Amniotic epithelial cell (primary cell): Measurements from ENCODE around the gene MCM7.

ENCODE experiments used
- DNase-seq: peaks from one replicate; pipeline ENCODE4 v3.0.0-alpha.2; 2010; ENCODE audit warnings: low read depth

The MCM7 gene

DNA sequence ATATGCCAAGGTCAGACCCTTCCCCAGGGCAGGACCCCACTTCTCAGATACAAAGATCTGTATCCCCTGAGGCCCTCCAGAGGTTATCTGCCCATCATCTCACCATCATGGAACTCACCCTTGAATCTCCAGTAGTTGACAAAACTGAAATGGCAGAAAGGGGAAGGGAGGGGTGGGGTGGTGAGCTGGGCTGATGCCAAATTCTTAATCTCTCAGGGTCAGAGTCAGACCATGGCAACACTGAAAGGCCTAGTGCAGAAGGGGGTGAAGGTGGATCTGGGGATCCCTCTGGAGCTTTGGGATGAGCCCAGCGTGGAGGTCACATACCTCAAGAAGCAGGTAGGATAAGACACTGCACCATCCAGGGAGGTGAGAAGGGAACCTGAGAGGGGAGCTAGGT, 21.4 kb upstream of the MCM7 start:
- DNase-seq = no peak

DNA sequence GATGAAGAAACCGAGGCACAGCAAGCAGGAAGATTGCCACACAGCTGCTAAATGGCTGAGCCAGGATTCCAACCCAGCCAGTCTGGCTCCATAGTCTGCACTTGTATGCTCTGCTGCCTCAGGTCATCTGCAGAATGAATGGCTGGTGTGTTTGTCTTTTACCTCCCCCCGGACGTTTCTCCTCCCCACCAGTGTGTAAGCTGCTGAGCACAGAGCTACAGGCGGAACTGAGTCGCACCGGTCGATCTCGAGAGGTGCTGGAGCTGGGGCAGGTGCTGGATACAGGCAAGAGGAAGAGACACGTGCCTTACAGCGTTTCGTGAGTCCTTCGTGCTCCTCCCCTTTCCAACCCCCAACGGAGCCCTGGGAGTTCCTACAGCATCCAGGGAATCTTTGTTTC, 20.9 kb upstream of the MCM7 start:
- DNase-seq = no peak

DNA sequence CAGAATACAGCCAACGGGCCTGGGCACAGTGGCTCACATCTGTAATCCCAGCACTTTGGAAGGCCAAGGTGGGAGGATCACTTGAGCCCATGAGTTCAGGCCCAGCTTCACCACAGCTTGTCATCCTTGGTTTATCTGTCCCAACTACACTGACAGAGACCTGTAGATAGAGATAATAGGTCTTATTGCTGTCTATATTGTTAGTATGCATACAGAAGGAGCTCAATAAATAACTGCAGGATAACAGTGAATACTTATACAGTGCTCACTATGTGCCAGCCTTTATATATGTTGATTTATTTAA, 19.5 kb upstream of the MCM7 start:
- DNase-seq = no peak

DNA sequence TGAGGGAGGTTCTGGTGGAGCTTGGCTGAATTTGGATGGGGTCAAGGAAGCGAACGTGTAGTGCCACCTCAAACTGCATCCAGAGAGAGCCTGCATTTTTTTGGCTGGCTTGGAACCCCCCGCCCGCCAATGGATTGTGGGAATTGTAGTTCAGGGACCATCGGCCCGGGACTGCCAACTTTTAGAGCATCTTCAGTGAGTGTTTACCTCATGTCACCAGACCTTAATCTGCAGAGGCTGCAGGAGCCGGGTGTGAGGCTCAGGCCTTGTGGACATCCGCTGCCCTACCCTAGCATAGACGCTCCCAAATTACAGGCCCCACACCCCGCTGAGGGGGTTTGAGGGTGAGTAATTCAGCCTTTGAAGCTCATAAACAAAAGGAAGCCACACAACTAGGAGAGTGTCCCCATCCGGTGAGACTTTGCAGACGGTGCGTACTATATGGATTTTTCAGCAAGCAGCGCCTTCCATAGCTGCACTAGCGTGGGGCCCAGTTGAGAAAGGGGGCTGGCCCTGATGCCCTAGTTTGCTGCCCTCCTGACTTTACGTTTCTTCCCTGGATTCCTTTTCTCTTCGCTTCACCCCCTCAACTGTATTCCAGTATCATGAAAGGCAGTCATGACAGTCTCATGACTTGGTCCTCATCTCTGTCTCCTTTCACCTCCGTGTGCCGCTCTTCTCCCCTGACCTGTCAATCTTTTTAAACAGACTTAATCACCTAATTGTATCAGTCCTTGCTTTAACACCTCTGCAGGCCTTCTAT, 19.0 kb upstream of the MCM7 start:
- peak; percentile 29 for DNase-seq

DNA sequence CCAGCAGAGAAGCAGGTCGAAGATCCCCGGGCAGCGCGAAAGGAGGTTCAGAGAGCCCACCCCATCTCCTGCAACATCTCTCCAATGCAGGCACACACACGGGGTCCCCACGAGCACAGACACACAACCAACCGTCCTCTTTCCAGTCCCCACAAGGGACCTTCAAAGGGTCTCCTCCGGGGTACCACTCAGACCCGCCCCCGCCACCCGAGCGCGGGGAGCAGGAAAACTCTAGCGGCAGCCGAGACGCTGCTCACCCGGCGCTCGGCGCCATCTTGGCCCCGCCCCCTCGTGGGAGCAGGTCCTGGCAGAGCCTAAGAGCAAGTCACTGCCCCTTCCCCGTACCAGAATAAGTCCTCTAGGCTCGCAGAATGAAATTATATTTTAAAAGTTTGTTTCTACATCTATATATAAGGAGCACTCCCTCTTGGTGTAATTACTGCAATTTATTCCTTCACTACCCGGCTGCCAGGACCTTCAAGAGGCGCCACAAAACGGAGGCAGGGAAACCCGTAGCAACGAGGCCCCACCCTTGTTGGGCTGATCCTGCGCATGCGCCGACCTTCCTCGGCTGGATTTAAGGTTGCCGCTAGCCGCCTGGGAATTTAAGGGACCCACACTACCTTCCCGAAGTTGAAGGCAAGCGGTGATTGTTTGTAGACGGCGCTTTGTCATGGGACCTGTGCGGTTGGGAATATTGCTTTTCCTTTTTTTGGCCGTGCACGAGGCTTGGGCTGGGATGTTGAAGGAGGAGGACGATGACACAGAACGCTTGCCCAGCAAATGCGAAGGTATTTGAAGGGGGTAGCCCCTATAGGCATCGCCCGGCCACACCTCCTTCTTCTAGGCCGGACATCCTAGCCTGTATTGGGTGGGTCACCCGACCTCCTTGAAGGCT, 18.1 kb upstream of the MCM7 start, which contains the start of the genes CNPY4 and TAF6:
Gene CNPY4, plus strand, starts transcription at position 563 of the 898 bp plus-strand sequence. Its CDS starts 111 bp downstream, at position 674.
Gene TAF6, minus strand, starts transcription at position 287 of the 898 bp plus-strand sequence. CDS start 5,149 bp downstream, outside the sequence.
- peak; percentile 92 for DNase-seq

DNA sequence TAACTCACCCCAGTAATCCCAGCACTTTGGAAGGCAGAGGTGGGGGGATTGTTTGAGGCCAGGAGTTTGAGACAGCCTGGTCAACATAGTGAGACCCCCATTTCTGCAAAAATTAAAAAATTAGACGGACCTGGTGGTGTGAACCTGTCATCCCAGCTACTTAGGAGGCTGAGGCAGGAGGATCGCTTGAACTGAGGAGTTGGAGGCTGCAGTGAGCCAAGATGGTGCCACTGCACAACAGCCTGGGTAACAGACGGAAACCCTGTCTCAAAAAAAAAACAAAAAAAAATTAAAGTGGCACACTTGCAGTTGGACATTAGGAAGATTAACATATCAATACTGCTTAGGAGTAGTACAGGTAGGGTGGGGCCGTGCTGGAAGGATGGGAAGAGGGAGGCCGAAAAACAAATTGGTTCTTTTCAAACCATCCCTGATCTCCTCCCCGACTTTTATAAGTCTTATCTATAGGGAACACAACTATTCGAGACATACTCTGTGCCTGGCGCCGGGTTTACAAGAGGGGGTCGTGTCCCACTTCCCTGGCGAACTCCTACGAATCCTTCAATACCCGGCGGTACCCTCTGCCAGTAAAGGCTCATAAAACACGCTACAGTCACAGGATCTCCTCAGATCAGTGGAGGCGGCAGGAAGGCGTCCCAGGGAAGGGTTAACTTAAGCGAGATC, 17.3 kb upstream of the MCM7 start:
- DNase-seq = peak; percentile 35

DNA sequence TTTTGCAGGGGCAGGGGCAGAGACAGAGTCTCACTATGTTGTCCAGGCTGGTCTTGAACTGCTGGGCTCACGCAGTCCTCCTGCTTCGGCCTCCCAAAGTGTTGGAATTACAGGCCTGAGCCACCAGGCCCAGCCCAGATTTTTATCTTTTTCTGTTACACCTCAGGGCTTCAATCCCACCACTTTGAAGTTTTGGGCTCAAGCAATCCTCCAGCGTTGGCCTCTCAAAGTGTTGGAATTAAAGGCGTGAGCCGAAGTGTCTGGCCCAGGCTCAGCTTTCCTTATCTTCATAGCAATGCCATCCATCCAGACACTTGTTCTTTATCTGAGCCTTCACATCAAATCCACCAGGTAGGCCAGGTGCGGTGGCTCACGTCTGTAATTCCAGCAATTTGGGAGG, 13.8 kb upstream of the MCM7 start:
- DNase-seq = no peak

DNA sequence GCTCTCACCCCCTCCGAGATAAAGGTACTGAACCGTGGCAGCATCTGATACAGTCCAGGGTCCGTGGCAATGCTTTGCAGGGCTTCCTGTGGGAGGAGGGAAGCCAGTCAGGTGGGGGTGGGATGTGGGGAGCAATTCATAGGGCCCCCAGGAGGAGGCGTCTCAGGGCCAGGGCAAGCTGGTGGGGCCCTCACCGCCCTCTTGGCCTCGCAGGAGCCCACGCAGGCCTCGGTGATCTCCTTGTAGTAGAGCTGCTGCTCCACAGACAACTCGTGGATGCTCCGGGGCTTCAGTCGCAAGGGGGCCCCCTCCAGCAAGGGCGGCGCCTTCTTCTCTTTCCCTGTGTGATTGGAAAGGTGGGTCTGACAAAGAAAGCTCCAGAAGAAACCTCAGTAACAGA, 10.7 kb upstream of the MCM7 start:
- DNase-seq = no peak

DNA sequence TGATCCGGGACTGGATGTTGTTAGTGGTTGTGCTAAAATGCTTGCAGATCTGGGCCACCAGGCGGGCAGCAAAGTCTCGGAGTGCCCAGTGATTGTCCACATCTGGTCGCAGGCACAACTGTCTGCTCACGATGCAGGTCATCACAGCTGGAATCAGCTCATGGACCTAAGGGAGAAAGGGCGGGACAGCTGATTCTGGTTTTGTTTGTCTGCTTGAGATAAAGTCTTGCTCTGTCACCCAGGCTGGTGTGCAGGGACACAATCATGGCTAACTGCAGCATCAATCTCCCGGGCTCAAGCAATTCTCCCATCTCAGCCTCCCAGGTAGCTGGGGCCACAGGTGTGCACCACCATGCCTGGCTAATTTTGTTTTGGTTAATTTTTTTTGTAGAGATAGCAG, 10.0 kb upstream of the MCM7 start:
- DNase-seq = no peak

DNA sequence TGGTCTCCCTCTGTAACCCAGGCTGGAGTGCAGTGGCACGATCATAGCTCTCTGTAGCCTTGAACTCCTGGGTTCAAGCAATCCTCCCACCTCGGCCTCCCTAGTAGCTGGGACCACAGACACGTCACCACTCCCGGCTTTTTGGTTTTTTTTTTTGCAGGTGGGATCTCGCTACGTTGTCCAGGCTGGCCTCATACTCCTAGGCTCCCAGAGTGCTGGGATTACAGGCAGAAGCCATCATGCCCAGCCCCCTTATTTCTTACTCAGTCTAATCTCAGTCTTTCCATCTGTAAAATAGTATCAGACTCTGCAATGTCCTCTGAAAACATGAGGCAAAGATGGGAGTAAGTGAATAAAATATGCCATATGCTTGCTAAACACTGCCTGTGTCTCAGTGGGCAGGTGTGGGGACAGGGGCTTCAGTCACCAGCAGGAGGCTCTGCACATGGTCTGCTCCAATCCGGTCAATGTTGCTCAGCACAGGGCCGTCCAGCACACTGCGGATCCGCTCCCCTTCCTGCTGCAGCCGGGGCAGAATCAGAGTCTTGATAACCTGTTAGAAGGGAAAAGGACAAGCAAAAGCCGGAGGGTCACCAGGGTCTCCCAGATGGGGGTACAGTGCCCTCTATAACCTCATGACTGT, 8.4 kb upstream of the MCM7 start:
- DNase-seq = no peak

DNA sequence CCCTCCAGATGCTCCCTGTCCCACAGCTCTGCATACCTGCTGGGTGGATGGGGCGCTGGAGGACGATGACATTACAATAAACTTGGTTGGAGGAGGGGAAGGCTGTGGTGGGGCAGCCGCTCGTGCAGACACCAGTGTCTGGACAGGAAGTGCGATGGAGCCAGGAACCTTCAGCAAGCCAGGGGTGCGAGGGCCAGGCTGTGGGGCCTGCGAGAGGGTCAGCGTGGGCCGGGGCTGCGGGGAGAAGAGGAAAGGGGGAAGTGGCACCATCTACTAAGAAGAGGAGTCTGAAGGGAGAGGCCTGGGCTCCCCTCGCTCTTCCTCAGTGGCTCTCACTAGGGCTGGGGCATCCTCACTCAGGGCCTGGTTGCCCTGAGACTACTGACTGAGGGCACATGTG, 6.7 kb upstream of the MCM7 start:
- DNase-seq = no peak

DNA sequence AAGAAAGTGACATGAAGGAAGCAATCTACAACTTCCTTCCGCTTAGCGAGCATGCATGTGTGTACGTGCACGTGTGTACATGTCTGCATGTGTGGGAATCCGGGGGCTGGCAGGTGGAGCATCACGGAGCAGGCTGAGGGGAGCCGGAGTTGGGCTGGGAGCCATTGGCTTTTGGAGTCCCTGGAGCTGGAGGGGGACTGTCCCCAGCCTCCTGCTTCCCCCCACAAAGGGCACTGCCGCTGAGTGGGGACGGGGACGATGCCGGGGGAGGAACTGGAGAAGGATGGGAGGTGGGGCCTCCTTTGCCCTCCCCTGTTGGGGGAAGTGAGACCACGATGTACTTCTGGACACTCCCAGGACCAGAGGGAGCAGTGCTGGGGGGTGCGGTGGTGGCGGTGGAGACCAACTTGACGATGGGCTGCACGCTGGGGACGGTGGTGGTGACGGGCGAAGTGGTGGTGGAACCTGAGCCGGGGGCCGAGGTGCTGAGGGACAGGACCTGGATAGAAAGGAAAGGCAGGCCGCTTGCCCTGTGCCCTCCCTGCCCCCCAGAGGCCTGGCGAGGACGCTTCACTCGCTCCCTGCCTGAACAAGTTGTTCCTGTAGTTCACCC, 6.0 kb upstream of the MCM7 start:
- DNase-seq = no peak

DNA sequence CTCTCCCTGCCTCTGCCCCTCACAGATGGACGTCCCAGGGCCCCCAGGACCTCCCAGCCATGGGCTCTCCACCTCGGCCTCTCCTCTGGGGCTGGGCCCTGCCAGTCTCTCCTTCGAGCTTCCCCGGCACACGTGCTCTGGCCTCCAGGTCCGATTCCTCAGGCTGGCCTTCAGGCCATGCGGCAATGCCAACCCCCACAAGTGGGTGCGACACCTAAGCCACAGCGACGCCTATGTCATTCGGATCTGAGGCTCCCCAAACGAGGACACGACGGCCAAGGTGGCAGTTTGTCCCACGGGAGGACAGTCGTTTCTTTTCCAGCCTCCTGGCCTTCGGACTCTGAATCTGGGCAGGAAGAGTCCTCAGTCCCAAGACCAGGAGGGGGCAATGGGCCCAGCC, 5.4 kb upstream of the MCM7 start:
- DNase-seq = no peak

DNA sequence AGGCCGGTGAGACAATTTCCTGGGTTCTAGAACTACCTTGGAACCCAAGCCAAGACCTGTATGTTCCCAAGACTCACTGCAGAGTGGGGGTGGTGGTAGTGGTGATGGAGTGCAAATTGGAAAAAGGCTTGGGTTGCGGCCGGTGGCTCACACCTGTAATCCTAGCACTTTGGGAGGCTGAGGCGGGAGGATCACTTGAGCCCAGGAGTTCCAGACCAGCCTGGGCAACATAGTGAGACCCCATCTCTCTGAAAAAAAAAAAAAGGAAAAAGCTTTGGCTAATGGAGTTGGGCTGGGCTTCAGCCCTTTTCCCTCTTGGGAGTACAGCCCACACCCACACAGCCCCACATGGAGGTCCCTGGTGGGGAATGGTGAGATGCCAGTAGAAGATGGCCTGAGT, 4.3 kb upstream of the MCM7 start:
- no peak for DNase-seq

DNA sequence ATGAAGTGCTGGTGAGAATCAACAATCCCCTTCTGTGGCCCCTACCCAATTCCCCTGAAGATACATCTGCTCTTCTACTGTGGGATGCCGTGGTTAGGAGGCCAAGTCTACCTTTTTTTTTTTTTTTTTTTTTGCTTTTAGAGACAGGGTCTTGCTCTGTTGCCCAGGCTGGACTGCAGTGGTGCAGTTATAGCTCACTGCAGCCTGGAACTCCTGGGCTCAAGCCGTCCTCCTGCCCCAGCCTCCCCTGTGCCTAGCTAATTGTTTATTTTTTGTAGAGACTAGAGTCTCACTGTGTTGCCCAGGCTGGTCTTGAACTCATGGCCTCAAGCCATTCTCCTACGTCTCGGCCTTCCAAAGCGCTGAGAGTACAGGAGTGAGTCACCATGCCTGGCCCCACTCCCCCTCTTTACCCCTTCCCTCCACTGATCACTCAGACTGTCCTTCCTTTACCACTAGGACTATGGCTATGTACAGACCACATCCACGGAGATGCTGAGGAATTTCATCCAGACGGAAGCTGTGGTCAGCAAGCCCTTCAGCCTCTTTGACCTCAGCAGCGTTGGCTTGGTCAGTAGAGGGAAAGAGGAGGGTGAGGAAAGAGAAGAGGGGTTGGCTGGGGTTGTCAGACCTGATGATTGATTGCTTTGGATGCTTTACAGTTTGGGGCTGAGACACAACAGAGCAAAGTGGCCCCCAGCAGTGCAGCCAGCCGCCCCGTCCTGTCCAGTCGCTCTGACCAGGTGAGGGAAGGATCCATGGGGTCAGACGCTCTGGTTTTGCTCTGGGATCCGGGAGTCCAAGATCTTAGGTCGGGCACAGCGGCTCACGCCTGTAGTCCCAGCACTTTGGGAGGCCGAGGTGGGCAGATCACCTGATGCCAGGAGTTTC, 2.0 kb upstream of the MCM7 start:
- DNase-seq = peak; percentile 100

DNA sequence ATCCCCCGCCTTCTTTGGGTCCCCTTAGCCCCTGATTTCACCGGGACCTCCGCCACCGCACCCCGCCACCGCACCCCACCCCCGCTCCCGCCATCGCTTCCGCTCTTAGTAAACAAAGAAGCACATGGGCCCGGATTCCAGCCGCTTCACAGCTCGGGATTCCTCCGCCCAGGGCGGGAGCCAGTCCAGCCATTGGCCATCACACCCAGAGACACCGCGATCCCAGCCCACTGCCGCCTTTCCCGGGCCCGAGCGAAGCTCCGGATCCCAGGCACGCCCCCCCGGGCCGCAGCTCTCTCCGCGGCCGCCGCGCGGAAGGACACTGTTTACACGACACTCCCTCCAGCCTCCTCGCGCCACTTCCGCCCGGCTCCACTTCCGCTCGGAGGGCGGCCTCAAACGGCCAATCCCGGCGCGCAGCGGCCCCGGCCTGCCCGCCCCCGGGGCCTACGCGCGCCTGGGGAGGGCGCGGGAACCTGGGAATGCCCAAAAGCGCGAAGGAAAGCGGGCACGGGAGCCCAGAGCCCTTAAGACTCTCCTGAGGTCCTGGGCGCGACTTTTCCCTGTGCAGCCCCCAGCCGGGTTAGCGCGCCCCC, 679 bp downstream of the MCM7 start:
- peak; percentile 98 for DNase-seq

DNA sequence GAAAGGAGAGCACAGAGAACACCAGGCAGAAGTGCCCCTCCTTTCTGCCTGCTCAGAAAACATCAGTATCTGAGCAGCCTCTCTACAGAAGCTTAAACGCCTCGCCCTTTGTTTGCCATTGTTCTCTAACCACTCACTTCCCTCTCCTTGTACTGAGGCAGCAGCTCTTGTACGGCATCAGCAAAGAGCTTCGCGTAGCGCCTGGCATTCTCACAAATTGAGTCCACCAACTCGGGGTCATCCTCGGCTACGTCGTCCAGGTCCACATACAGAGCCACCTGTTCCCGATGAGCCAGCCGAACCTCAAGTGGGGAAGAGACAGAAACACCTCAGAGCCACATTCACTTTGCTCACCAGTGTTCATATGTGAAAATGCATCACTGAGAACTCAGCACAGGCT, 1.7 kb downstream of the MCM7 start:
- DNase-seq = no peak

DNA sequence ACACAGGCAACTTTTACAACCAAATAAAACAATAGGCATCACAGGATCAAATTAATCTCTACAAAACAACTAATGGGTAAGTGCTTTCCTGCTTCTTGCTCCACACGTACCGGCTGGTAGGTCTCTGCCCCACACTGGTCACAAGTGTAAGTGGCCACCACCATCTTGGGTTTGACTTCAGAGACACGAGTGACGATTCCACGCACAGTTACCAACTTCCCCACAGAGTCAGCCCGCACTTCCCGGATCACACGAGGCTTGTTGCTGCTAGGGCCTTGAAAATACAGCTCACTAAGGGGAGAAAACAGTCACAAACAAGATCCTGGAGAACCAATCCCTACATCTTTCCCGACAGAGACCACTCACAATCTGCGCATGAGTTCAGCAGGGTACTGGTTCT, 2.3 kb downstream of the MCM7 start:
- no peak for DNase-seq

DNA sequence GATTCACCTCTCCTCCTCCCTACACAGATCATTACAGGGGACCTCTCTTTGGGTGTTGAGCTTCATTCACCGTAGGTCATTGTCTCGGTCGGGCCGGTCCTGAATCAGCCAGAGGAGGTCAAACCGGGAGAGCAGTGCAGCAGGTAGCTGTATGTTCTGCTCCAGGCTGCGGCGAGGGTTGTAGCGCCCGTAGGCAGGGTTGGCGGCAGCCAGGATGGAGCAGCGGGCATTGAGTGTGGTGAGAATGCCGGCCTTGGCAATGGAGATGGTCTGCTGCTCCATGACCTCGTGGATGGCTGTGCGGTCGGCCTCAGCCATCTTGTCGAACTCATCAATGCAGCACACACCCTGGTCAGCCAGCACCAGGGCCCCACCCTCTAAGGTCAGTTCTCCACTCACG, 5.5 kb downstream of the MCM7 start:
- DNase-seq = no peak

DNA sequence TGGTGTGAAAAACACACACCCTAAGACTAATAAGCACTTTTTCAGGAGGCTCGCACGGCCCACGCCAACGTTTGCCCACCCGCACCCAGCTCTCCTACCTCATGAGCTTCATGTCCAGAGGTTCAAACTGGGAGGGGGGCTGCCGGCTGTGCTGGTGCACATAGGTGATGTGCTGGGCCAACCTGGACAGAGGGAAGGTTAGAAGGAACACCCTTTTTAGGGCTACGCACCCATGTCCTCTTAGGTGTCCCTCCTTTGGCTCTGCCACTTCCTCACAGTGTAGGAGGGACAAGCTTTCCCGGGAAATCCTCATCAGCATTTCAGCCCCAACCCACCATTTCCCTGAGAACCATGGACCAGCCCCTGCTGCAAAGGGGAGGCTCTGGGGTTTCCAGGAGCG, 5.9 kb downstream of the MCM7 start:
- DNase-seq = no peak
